Kidney (tissue), 14 donors: ENCODE measurements around the gene AADAC. TPM values are rescaled to one million over a fixed set of nuclear protein-coding genes. Genes with fewer than 3 reads are reported as not detected.

ENCODE experiments used
- DNase-seq, 5 donors: peaks; one replicate each; pipeline ENCODE4 v3.0.0-alpha.2; 2013 to 2020
- FAIRE-seq: peaks from 2 replicates; lab custom pipeline; 2012; peaks lifted over from hg19 to GRCh38; lab: Jason Lieb, UNC
- H3K27ac ChIP-seq, 2 donors: one replicate each; pipeline ENCODE4 v1.7.0; 2013; ENCODE audit warnings: low read depth in 2 of 2, low read length in 2 of 2, inconsistent platforms in 1 of 2
- H3K27me3 ChIP-seq: one replicate; pipeline ENCODE4 v1.7.1; 2013; ENCODE audit warnings: low read length, inconsistent platforms; ENCODE audit not compliant: control insufficient read depth, insufficient read depth
- H3K36me3 ChIP-seq, 3 donors: one replicate each; pipeline versions ENCODE4 v1.7.0 to v1.7.1; 2013; ENCODE audit warnings: low read length in 3 of 3, control low read depth in 1 of 3, inconsistent platforms in 1 of 3; ENCODE audit not compliant: insufficient read depth in 3 of 3, control insufficient read depth in 2 of 3
- H3K4me1 ChIP-seq, 3 donors: one replicate each; pipeline versions ENCODE4 v1.7.0 to v1.7.1; 2013; ENCODE audit warnings: low read length in 3 of 3, inconsistent platforms in 1 of 3, low read depth in 1 of 3; ENCODE audit not compliant: control insufficient read depth in 2 of 3, insufficient read depth in 2 of 3
- H3K4me3 ChIP-seq, 3 donors: one replicate each; pipeline versions ENCODE4 v1.7.0 to v1.8.1; 2013; ENCODE audit warnings: low read length in 3 of 3, control low read depth in 1 of 3, inconsistent platforms in 1 of 3
- H3K9ac ChIP-seq, 3 donors: one replicate each; pipeline versions ENCODE4 v1.7.0 to v1.7.1; 2013; ENCODE audit warnings: low read length in 3 of 3, control low read depth in 1 of 3, inconsistent platforms in 1 of 3
- H3K9me3 ChIP-seq, 3 donors: one replicate each; pipeline versions ENCODE4 v1.7.0 to v1.7.1; 2013; ENCODE audit warnings: low read length in 3 of 3, control low read depth in 1 of 3, inconsistent platforms in 1 of 3; ENCODE audit not compliant: control insufficient read depth in 2 of 3, insufficient read depth in 1 of 3
- intact Hi-C: fragments of 100-400 bp; cut with DNase I; formaldehyde crosslinking; loops from one replicate; pipeline ENCODE4 v1.11.1; 2022
- polyA plus RNA-seq: library from polyadenylated mRNA; stranded (reverse); fragments of 350-450 nt; fragmentation: Illumina TruSeq; extraction: RNeasy Lipid Tissue Mini Kit (QIAGEN cat#74804); gene quantifications from one replicate; pipeline ENCODE4 v1.2.3, GENCODE V29; 2014; ENCODE audit warnings: low read depth, low replicate concordance; ENCODE audit not compliant: insufficient read depth
- total RNA-seq: library from RNA; stranded (reverse); fragmentation: NEBNext Ultra II Directional; extraction: Animal tissue kit (Norgen Biotek cat#: 25700); gene quantifications from one replicate; pipeline ENCODE4 v1.2.1, GENCODE V29; 2021
- TF ChIP-seq, protein P1 (sequence below): IDR thresholded peaks from 3 replicates; pipeline ENCODE4 v1.5.1; 2012; ENCODE audit warnings: mild to moderate bottlenecking, moderate library complexity, borderline replicate concordance; ENCODE audit not compliant: insufficient read depth; ENCODE audit errors: extremely low read depth
- donor health status: control.
- donor health status: control.
- donor health status: control.
- donor health status: control.
- donor health status: control.
- donor health status: DM: yes; HTN: yes; CAD: no.
- donor health status: Normal renal cell carcinoma (clear cell type).

Gene AADAC
- total and polyA plus RNA-seq, 2 donors from 2014 or later, result not detected

DNA sequence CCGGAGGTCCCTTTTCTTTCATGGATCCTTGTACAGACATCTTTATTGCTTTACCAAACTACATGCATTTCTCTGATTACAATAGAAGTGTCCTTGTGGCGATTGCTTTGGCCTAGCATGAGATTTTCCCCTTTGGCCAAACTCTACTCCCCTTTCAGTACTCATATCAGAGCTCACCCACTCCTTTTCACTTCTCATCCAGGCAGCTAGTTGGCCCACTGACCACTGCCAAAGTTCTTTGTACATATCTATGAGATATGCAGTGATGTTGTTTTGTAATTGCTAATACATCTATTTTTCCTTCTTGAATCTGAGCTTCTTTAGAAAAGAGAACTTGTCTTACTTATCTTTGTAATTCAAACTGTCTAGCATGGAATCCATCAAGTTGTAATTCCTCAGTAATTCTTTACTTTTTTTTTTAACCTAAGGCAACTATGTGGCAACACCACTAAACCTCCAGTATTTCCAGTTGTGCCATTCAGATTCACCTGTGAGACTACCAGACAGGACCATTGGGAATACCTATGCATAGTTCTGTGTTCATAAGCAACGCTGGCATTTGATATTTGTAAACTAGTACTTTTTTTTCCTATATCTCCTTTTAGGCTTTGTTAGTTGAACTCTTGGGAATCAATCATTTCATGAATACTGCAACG is 41.0 kb upstream of the AADAC start:
- TF ChIP-seq, protein P1, sequence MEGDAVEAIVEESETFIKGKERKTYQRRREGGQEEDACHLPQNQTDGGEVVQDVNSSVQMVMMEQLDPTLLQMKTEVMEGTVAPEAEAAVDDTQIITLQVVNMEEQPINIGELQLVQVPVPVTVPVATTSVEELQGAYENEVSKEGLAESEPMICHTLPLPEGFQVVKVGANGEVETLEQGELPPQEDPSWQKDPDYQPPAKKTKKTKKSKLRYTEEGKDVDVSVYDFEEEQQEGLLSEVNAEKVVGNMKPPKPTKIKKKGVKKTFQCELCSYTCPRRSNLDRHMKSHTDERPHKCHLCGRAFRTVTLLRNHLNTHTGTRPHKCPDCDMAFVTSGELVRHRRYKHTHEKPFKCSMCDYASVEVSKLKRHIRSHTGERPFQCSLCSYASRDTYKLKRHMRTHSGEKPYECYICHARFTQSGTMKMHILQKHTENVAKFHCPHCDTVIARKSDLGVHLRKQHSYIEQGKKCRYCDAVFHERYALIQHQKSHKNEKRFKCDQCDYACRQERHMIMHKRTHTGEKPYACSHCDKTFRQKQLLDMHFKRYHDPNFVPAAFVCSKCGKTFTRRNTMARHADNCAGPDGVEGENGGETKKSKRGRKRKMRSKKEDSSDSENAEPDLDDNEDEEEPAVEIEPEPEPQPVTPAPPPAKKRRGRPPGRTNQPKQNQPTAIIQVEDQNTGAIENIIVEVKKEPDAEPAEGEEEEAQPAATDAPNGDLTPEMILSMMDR, result no peak
- Histone ChIP-seq H3K4me3 (no peak overlapping the region), H3K9me3 (no peaks in the 10 kb centered on the region), H3K27me3 (no peaks in the 10 kb centered on the region), H3K27ac (no peak overlapping the region), H3K9ac (no peak overlapping the region), H3K36me3 (no peaks in the 10 kb centered on the region), H3K4me1 (peaks cover 0 to 6% (median 2%) of the 10 kb centered on the region in 3 donors)
- intact Hi-C loops, result no loop called here
- no peak for DNase-seq
- FAIRE-seq, result no peak

DNA sequence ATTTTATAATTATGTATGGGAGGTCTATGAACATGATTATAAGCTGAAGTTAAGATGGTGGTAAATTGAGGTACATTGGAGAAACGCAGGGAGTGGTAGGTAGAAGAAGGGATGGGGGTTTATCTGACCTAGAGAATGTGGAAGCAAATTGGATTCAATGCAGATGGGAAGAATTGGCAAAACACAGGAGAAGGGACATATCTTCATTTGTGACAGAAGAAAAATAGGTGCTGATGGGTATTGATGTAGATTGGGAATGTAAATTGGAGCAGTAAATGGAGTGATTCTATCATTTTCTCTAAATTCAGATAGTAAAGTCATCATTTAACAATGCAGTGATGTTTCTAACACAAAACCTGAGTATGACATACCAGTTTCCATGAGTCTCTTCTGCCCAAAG is 39.7 kb upstream of the AADAC start:
- Histone ChIP-seq H3K27me3 (no peaks in the 10 kb centered on the region), H3K36me3 (no peaks in the 10 kb centered on the region), H3K27ac (no peak overlapping the region), H3K9ac (no peak overlapping the region), H3K9me3 (no peaks in the 10 kb centered on the region), H3K4me3 (no peak overlapping the region), H3K4me1 (peaks cover 0 to 6% (median 2%) of the 10 kb centered on the region in 3 donors)
- no peak for DNase-seq
- TF ChIP-seq, protein P1, result no peak
- no peak for FAIRE-seq
- intact Hi-C loops, result no loop called here

GRCh38 chr3:151774910-151775309 is 39.0 kb upstream of the AADAC start:
- H3K27ac ChIP-seq, result no peak overlapping the region
- intact Hi-C loops, result no loop called here
- FAIRE-seq, result no peak

More at GRCh38 chr3:151774910-151775309, 39.0 kb upstream of the AADAC start:
- no peak for DNase-seq
- Histone ChIP-seq H3K36me3 (no peaks in the 10 kb centered on the region), H3K27me3 (no peaks in the 10 kb centered on the region), H3K9ac (no peak overlapping the region), H3K4me3 (no peak overlapping the region), H3K9me3 (no peaks in the 10 kb centered on the region), H3K4me1 (peaks cover 0 to 6% (median 2%) of the 10 kb centered on the region in 3 donors)
- TF ChIP-seq, protein P1, result no peak
